Calu3 (cell line): ENCODE data around the gene HTN3. TPM values are rescaled to one million over a fixed set of nuclear protein-coding genes. Genes with fewer than 3 reads are reported as not detected.
"Not testable (repeated sequence)": the region's sequence is repeated elsewhere in the genome, so short reads cannot be mapped to it uniquely, and the experiment has no call there.

ENCODE experiments used
- Bru-seq: library from RNA; stranded (reverse); fragments of 400-500 nt; gene quantifications from one replicate; lab custom pipeline; 2021; lab: Mats Ljungman, UMichigan
- BruChase-seq, 2 experiments: library from RNA; stranded (reverse); fragments of 400-500 nt; gene quantifications; one replicate each; lab custom pipeline; 2021; lab: Mats Ljungman, UMichigan
- BruUV-seq: library from RNA; stranded (reverse); fragments of 400-500 nt; replicated peaks from 2 replicates; lab custom pipeline; 2021; lab: Mats Ljungman, UMichigan
- CTCF ChIA-PET: fragments of 300-600 bp; sonication (Branson Sonifier 250); formaldehyde crosslinking; loops from one replicate; lab custom pipeline; 2022; ENCODE audit warnings: antibody characterized with exemption; lab: Charles Lee
- DNase-seq: peaks from one replicate; pipeline ENCODE4 v3.0.0; 2022
- H3K27ac Mint-ChIP-seq: one replicate; pipeline ENCODE4 v1.8.0; 2022; ENCODE audit warnings: mixed read lengths; ENCODE audit not compliant: unreplicated experiment
- H3K27me3 Mint-ChIP-seq: one replicate; pipeline ENCODE4 v1.8.0; 2022; ENCODE audit warnings: mixed read lengths; ENCODE audit not compliant: unreplicated experiment
- H3K36me3 Mint-ChIP-seq: one replicate; pipeline ENCODE4 v1.8.0; 2022; ENCODE audit warnings: mild to moderate bottlenecking, moderate library complexity, mixed read lengths; ENCODE audit not compliant: insufficient read depth, unreplicated experiment
- H3K4me1 Mint-ChIP-seq: one replicate; pipeline ENCODE4 v1.8.0; 2022; ENCODE audit warnings: mild to moderate bottlenecking, low read depth, mixed read lengths; ENCODE audit not compliant: unreplicated experiment
- H3K4me3 Mint-ChIP-seq: one replicate; pipeline ENCODE4 v1.8.0; 2022; ENCODE audit warnings: mild to moderate bottlenecking, low read depth, moderate library complexity, mixed read lengths; ENCODE audit not compliant: unreplicated experiment
- H3K9me3 Mint-ChIP-seq: one replicate; pipeline ENCODE4 v1.8.0; 2022; ENCODE audit warnings: low read depth, mixed read lengths; ENCODE audit not compliant: unreplicated experiment
- intact Hi-C: fragments of 100-400 bp; cut with micrococcal nuclease; formaldehyde crosslinking; loops from one replicate; pipeline ENCODE4 v1.10.0; 2022; ENCODE audit not compliant: unreplicated experiment
- long read RNA-seq: library from polyadenylated mRNA; stranded (forward); transcript quantifications from one replicate; pipeline ENCODE4 v2.0.0, GENCODE V29; 2022
- total RNA-seq: library from RNA; stranded (reverse); gene quantifications from 2 replicates; pipeline ENCODE4 v1.2.3, GENCODE V29; 2022
- TF ChIP-seq, protein P1 (sequence below): fragments of 200-600 bp; IDR thresholded peaks from one replicate; pipeline ENCODE4 v1.8.0; 2022; ENCODE audit warnings: antibody characterized with exemption; ENCODE audit not compliant: unreplicated experiment

HTN3 gene
- total RNA-seq, result not detected in 2 replicates
- Bru-seq, nascent RNA, result not detected
- not detected for BruChase-seq, experiment 1, labeled RNA remaining after a 6-hour chase
- BruChase-seq, experiment 2, labeled RNA remaining after a 2-hour chase, result not detected
- long read RNA-seq, result 0 reads

DNA sequence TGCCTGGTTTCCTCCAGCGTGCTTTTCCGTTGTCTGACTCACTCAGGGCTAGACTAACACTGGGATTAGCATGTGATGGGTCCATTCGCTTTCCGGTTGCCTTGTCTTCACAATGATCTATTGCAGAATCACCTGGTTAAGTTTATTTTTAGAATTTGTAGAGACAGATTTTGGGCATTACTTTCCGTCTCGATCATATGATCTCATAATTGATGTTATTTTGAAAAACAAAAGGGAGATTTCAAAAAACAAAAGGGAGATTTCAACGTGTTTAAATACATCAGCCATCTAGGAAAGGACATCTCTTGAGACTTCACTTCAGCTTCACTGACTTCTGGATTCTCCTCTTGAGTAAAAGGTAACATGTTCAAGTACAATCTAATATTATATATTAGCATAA is at the start of gene HTN3:
Gene HTN3, plus strand, starts transcription at position 301 of the 400 bp plus-strand sequence. CDS start 2,282 bp downstream, outside the sequence.
- H3K27me3 Mint-ChIP-seq, BruUV-seq, CTCF ChIA-PET, DNase-seq, H3K27ac Mint-ChIP-seq, H3K4me3 Mint-ChIP-seq, intact Hi-C loops, H3K4me1 Mint-ChIP-seq, H3K36me3 Mint-ChIP-seq, H3K9me3 Mint-ChIP-seq: not testable (repeated sequence)

DNA sequence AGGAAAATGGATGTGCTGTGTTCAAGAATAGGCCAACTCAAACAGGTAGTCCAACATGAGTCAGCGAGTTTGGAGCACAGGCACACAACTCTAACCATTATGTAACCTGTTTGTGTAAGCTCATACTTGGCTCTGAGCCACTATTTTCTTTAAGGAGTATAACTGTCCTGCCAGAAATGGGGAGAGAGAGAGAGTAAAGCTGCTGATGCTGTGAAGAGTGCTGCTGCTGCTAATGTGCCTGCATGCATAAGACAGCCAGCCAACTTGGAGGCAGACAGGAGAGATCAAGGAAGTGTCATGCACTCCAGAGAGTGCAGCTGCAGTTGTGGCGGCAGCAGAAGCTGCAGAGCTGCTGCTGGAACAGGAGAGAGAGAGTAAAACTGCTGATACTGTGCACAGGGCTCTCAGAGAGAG is 44.2 kb upstream of the HTN3 start:
- Mint-ChIP-seq H3K27ac (peak overlapping the region; percentile 65), H3K27me3 (no peaks in the 10 kb centered on the region), H3K36me3 (no peaks in the 10 kb centered on the region), H3K4me3 (no peak overlapping the region), H3K9me3 (no peaks in the 10 kb centered on the region), H3K4me1 (peaks cover 14% of the 10 kb centered on the region)
- TF ChIP-seq, protein P1, sequence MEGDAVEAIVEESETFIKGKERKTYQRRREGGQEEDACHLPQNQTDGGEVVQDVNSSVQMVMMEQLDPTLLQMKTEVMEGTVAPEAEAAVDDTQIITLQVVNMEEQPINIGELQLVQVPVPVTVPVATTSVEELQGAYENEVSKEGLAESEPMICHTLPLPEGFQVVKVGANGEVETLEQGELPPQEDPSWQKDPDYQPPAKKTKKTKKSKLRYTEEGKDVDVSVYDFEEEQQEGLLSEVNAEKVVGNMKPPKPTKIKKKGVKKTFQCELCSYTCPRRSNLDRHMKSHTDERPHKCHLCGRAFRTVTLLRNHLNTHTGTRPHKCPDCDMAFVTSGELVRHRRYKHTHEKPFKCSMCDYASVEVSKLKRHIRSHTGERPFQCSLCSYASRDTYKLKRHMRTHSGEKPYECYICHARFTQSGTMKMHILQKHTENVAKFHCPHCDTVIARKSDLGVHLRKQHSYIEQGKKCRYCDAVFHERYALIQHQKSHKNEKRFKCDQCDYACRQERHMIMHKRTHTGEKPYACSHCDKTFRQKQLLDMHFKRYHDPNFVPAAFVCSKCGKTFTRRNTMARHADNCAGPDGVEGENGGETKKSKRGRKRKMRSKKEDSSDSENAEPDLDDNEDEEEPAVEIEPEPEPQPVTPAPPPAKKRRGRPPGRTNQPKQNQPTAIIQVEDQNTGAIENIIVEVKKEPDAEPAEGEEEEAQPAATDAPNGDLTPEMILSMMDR, result no peak
- no TSS peak for BruUV-seq
- peak; percentile 26 for DNase-seq
- intact Hi-C loops, result no loop called here
- CTCF ChIA-PET, result interaction anchor here (1.6 kb wide), 1 partner anchor 286 kb away, joined by 3 read pairs; no protein-coding TSS in a partner anchor

DNA sequence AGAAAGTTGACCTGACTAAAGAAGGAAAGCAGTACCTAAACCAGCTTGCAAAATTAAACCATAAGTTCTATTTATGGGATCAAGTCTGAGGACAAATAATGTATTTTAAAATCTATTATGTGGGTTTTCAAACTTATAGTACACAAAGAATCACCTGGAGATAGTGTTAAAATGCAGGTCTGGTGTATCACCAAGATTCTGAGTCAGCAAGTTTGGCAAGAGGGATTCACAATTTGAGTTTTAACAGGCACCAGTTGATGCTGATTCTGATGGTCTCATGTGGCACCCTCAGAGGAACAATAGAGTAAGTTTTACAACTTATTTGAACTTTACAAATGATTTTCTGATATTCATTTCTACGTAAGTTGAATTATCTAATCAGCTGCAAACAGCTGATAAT is 41.6 kb upstream of the HTN3 start:
- TF ChIP-seq, protein P1, result no peak
- Mint-ChIP-seq H3K9me3 (no peaks in the 10 kb centered on the region), H3K36me3 (no peaks in the 10 kb centered on the region), H3K27me3 (no peaks in the 10 kb centered on the region), H3K4me1 (peaks cover 14% of the 10 kb centered on the region), H3K27ac (no peak overlapping the region), H3K4me3 (no peak overlapping the region)
- intact Hi-C loops, result no loop called here
- no peak for DNase-seq
- CTCF ChIA-PET, result no interaction called here
- BruUV-seq, result no TSS peak

DNA sequence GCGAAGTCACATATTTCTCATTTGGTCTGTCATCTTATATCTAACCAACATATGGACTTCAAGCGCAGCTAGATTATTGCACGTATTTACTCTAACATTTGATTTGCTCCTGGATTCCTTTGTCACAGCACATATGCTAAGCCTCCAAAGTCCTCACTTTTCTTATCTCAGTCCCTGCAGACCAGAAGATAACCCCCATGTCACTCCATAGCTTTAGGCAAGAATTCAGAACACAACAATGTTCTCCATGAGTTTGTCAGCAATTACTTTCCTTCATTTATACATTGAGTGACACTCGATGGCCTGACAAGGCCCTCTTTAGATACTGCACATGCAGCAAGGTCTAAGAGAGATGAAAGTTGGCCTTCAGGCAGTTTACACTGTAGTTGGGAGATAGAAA is 37.2 kb upstream of the HTN3 start:
- intact Hi-C loops, result no loop called here
- Mint-ChIP-seq H3K9me3 (peaks cover 2% of the 10 kb centered on the region), H3K27ac (no peak overlapping the region), H3K4me3 (no peak overlapping the region), H3K36me3 (no peaks in the 10 kb centered on the region), H3K27me3 (no peaks in the 10 kb centered on the region), H3K4me1 (no peaks in the 10 kb centered on the region)
- BruUV-seq, result no TSS peak
- DNase-seq, result no peak
- TF ChIP-seq, protein P1, result no peak
- CTCF ChIA-PET, result no interaction called here

DNA sequence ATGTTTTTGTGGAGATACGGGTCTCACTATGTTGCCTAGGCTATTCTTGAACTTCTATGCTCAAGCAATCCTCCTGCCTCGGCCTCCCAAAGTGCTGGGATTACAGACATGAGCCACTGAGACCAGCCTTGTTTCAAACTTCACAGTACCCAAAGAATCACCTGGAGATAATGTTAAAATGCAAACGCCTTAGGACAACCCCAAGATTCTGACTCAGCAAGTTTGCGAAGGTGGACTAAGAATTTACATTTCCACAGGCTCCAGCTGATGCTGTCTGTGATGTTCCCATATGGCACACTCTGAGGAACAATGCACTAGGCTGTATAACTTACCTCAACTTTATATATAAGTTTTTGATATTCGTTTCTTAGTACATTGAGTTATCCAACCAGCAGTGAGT is 33.5 kb upstream of the HTN3 start:
- CTCF ChIA-PET, result no interaction called here
- no peaks in the 10 kb centered on the region for H3K36me3 Mint-ChIP-seq
- H3K27ac Mint-ChIP-seq, result no peak overlapping the region
- H3K9me3 Mint-ChIP-seq, result peaks cover 2% of the 10 kb centered on the region
- no peaks in the 10 kb centered on the region for H3K4me1 Mint-ChIP-seq
- TF ChIP-seq, protein P1, result no peak
- no peak overlapping the region for H3K4me3 Mint-ChIP-seq
- no peak for DNase-seq
- intact Hi-C loops, result no loop called here
- H3K27me3 Mint-ChIP-seq, result no peaks in the 10 kb centered on the region
- BruUV-seq, result no TSS peak
